Esophagus squamous epithelium (tissue), 4 donors: ENCODE measurements around the gene TMEM63C.

Source experiments
- CTCF ChIP-seq, 6 experiments: fragments of 450-650 bp in 4 of 6; fragments of 200-600 bp in 2 of 6; sonication (generic) in 2 of 6; IDR thresholded peaks; one replicate each; pipeline ENCODE4 v1.5.1; 2016 to 2019; ENCODE audit warnings: antibody characterized with exemption in 6 of 6, mild to moderate bottlenecking in 4 of 6, moderate library complexity in 4 of 6
- POLR2A ChIP-seq, 4 donors: fragments of 450-650 bp; IDR thresholded peaks; one replicate each; pipeline ENCODE4 v1.6.1; 2017; ENCODE audit warnings: antibody characterized with exemption in 4 of 4, mild to moderate bottlenecking in 4 of 4, moderate library complexity in 3 of 4

- TF ChIP-seq CTCF (IDR thresholded peaks at IDR 0.05) (no peak), POLR2A (IDR thresholded peaks at IDR 0.05) (no peak)
Measured at GRCh38 chr14:77246784-77247183, 65.2 kb downstream of the TMEM63C start.
